HEK293 (cell line): ENCODE data around the gene SELENOS.

Experiments
- CTCF ChIA-PET: fragments of 350-600 bp; formaldehyde crosslinking; extraction: SDS; loops from one replicate; lab custom pipeline; 2021; ENCODE audit warnings: antibody characterized with exemption; lab: Yijun Ruan, JAX
- POLR2A ChIA-PET: fragments of 300-600 bp; formaldehyde crosslinking; extraction: SDS; loops from one replicate; lab custom pipeline; 2020; ENCODE audit warnings: antibody characterized with exemption, inconsistent platforms; lab: Yijun Ruan, JAX
- H3K27ac ChIP-seq: fragments of 200-500 bp; sonication (Bioruptor generic); 2 replicates; pipeline ENCODE4 v1.5.1; 2014; ENCODE audit warnings: low read depth, low read length, control low read depth, inconsistent platforms; ENCODE audit errors: extremely low read depth
- H3K36me3 ChIP-seq, 2 experiments: fragments of 200-500 bp in 1 of 2; sonication (Bioruptor generic) in 1 of 2; 1 replicate in 1 of 2; 2 replicates in 1 of 2; pipeline ENCODE4 v1.5.1; 2014 to 2017; ENCODE audit warnings: inconsistent platforms in 2 of 2, low read length in 2 of 2; ENCODE audit not compliant: control insufficient read depth in 2 of 2, insufficient read depth in 1 of 2
- H3K4me1 ChIP-seq: fragments of 200-500 bp; sonication (Bioruptor generic); 2 replicates; pipeline ENCODE4 v1.5.1; 2014; ENCODE audit warnings: mild to moderate bottlenecking, low read length, inconsistent platforms; ENCODE audit not compliant: control insufficient read depth, insufficient read depth
- H3K4me3 ChIP-seq: 2 replicates; pipeline ENCODE4 v1.5.1; 2011; ENCODE audit warnings: low read depth, mild to moderate bottlenecking, control low read depth, low read length, moderate library complexity
- H3K9me3 ChIP-seq: fragments of 200-500 bp; sonication (Bioruptor generic); 2 replicates; pipeline ENCODE4 v1.5.1; 2014; ENCODE audit warnings: low read depth, low read length, inconsistent platforms; ENCODE audit not compliant: control insufficient read depth, insufficient read depth
- GLIS1 ChIP-seq: fragments of 450-650 bp; formaldehyde crosslinking; IDR thresholded peaks from 2 replicates; pipeline ENCODE4 v1.5.1; 2016; ENCODE audit warnings: missing biosample characterization, missing genetic modification characterization
- GLIS2 ChIP-seq: fragments of 450-650 bp; formaldehyde crosslinking; IDR thresholded peaks from 2 replicates; pipeline ENCODE4 v1.5.1; 2016; ENCODE audit warnings: missing biosample characterization, missing genetic modification characterization
- HOXA7 ChIP-seq: sonication (generic); formaldehyde crosslinking; IDR thresholded peaks from 2 replicates; pipeline ENCODE4 v1.8.1; 2022; ENCODE audit warnings: missing genetic modification reagents, borderline replicate concordance
- MEIS1 ChIP-seq: sonication (generic); formaldehyde crosslinking; IDR thresholded peaks from 2 replicates; pipeline ENCODE4 v1.8.1; 2022; ENCODE audit warnings: missing genetic modification reagents, mild to moderate bottlenecking, borderline replicate concordance
- MYNN ChIP-seq: fragments of 450-650 bp; formaldehyde crosslinking; IDR thresholded peaks from 2 replicates; pipeline ENCODE4 v1.5.1; 2016; ENCODE audit warnings: missing biosample characterization, missing genetic modification characterization, borderline replicate concordance
- SP2 ChIP-seq: fragments of 450-650 bp; formaldehyde crosslinking; IDR thresholded peaks from 2 replicates; pipeline ENCODE4 v1.5.1; 2016; ENCODE audit warnings: missing biosample characterization, missing genetic modification characterization
- ZFHX2 ChIP-seq: fragments of 450-650 bp; formaldehyde crosslinking; conservative IDR thresholded peaks from 2 replicates; pipeline ENCODE4 v1.5.1; 2016; ENCODE audit warnings: missing biosample characterization, missing genetic modification characterization
- ZNF112 ChIP-seq: fragments of 450-650 bp; formaldehyde crosslinking; IDR thresholded peaks from 2 replicates; pipeline ENCODE4 v1.5.0; 2017; ENCODE audit warnings: missing biosample characterization, missing genetic modification characterization
- ZNF138 ChIP-seq: fragments of 450-650 bp; formaldehyde crosslinking; IDR thresholded peaks from 2 replicates; pipeline ENCODE4 v1.5.1; 2016; ENCODE audit warnings: missing biosample characterization, missing genetic modification characterization, borderline replicate concordance
- ZNF19 ChIP-seq: fragments of 450-650 bp; formaldehyde crosslinking; IDR thresholded peaks from 2 replicates; pipeline ENCODE4; 2016; ENCODE audit warnings: missing biosample characterization, missing genetic modification characterization, low read depth
- ZNF341 ChIP-seq: fragments of 450-650 bp; formaldehyde crosslinking; IDR thresholded peaks from 2 replicates; pipeline ENCODE4; 2016; ENCODE audit warnings: low read depth, missing biosample characterization, missing genetic modification characterization
- ZNF354C ChIP-seq: fragments of 450-650 bp; formaldehyde crosslinking; IDR thresholded peaks from 2 replicates; pipeline ENCODE4 v1.5.1; 2016; ENCODE audit warnings: missing biosample characterization, missing genetic modification characterization, low read depth, borderline replicate concordance
- ZNF473 ChIP-seq: fragments of 450-650 bp; formaldehyde crosslinking; IDR thresholded peaks from 2 replicates; pipeline ENCODE4 v1.5.1; 2017; ENCODE audit warnings: missing biosample characterization, missing genetic modification characterization
- ZNF549 ChIP-seq: fragments of 450-650 bp; IDR thresholded peaks from 2 replicates; pipeline ENCODE4 v1.5.1; 2018; ENCODE audit warnings: missing biosample characterization, missing genetic modification characterization, mild to moderate bottlenecking, inconsistent platforms, moderate library complexity
- ZNF571 ChIP-seq: fragments of 450-650 bp; formaldehyde crosslinking; IDR thresholded peaks from 2 replicates; pipeline ENCODE4 v1.5.0; 2017; ENCODE audit warnings: missing biosample characterization, missing genetic modification characterization
- ZNF670 ChIP-seq: fragments of 450-650 bp; formaldehyde crosslinking; IDR thresholded peaks from 2 replicates; pipeline ENCODE4 v1.5.1; 2016; ENCODE audit warnings: missing biosample characterization, missing genetic modification characterization, low read depth
- ZNF747 ChIP-seq: fragments of 450-650 bp; formaldehyde crosslinking; IDR thresholded peaks from 2 replicates; pipeline ENCODE4 v1.5.1; 2016; ENCODE audit warnings: missing biosample characterization, missing genetic modification characterization
- ZNF785 ChIP-seq: fragments of 450-650 bp; formaldehyde crosslinking; IDR thresholded peaks from 2 replicates; pipeline ENCODE4 v1.5.1; 2016; ENCODE audit warnings: missing biosample characterization, missing genetic modification characterization
- TF ChIP-seq, protein P1 (sequence below): fragments of 450-650 bp; formaldehyde crosslinking; IDR thresholded peaks from 2 replicates; pipeline ENCODE4 v1.5.1; 2016; ENCODE audit warnings: missing biosample characterization, missing genetic modification characterization
- TF ChIP-seq, protein P2 (sequence below): fragments of 450-650 bp; formaldehyde crosslinking; IDR thresholded peaks from 2 replicates; pipeline ENCODE4 v1.5.1; 2016; ENCODE audit warnings: missing biosample characterization, missing genetic modification characterization
- TF ChIP-seq, protein P3 (sequence below): fragments of 450-650 bp; formaldehyde crosslinking; IDR thresholded peaks from 2 replicates; pipeline ENCODE4 v1.5.1; 2017; ENCODE audit warnings: missing biosample characterization, missing genetic modification characterization
- TF ChIP-seq, protein P4 (sequence below): fragments of 450-650 bp; formaldehyde crosslinking; IDR thresholded peaks from 2 replicates; pipeline ENCODE4 v1.5.1; 2016; ENCODE audit warnings: missing biosample characterization, missing genetic modification characterization

The SELENOS gene

DNA sequence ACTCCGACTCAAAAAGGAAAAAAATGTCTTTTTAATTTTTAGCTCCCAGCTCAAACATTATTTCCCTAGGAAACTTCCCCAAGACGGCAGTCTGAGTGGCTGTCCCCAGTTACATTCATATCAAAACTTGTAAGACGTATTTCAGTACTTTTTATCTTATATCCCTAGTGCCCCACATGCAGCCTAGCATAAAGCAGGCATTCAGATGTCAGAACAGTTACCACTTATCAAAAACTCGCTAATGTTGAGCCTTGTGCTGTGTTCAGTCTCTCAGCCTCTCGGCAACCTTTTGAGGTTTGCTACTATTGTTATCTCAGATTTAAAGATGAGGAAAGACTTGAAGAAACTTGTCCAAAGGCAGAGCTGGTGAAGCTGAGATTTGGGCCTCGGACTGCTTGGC lies 6.6 kb upstream of the SELENOS start:
- ChIA-PET POLR2A (interaction anchor here (1.8 kb wide), 1 partner anchor 10 kb away, joined by 10 read pairs; the partner anchor contains the start of gene SNRPA1), CTCF (interaction anchor here (0.6 to 1.8 kb wide), 4 partner anchors 9 to 356 kb away, joined by 3 to 5 read pairs (median 4); no protein-coding TSS in a partner anchor)
- Histone ChIP-seq H3K9me3 (no peaks in the 10 kb centered on the region), H3K36me3 (peaks cover 69 to 89% of the 10 kb centered on the region in 2 experiments), H3K27ac (no peak overlapping the region), H3K4me1 (no peaks in the 10 kb centered on the region), H3K4me3 (no peak overlapping the region)
- TF ChIP-seq ZNF341 (no peak), ZNF138 (tag by site-specific recombination) (no peak), GLIS2 (tag by site-specific recombination) (no peak), MEIS1 (no peak), MYNN (no peak), GLIS1 (tag by site-specific recombination) (no peak), ZNF785 (tag by site-specific recombination) (no peak), ZNF112 (no peak), ZNF549 (no peak)

DNA sequence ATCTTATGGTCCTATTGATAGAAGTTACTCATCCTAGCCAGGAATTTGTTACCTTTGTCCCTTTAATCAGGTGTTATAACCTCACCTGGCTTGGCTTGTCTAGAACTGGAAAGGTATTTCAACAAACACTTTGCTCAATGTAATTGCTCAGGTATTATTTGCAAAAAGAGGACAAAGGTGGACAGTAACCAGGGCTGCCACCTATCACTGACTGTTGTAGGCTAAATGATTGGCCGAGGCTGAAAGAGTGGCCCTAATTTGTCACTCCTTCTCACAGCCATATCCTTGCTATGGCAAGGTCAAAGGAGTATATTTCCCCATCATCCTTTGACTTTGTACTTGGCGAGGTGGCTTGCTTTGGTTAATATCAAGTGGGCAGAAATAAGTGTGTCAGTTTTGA lies 2.7 kb upstream of the SELENOS start:
- POLR2A ChIA-PET: interaction anchor here (0.7 kb wide), 1 partner anchor 69 kb away, joined by 3 read pairs; no protein-coding TSS in a partner anchor
- H3K27ac ChIP-seq: no peak overlapping the region
- CTCF ChIA-PET: interaction anchor here (0.7 to 3.0 kb wide), 2 partner anchors 9 to 13 kb away, joined by 3 to 28 read pairs; no protein-coding TSS in a partner anchor
- no peaks in the 10 kb centered on the region for H3K4me1 ChIP-seq
- H3K36me3 ChIP-seq: peaks cover 57 to 59% of the 10 kb centered on the region in 2 experiments
- no peak overlapping the region for H3K4me3 ChIP-seq
- no peak for TF ChIP-seq SP2 (tag by site-specific recombination)
- no peak for TF ChIP-seq ZNF473 (tag by site-specific recombination)
- TF ChIP-seq, protein P1, sequence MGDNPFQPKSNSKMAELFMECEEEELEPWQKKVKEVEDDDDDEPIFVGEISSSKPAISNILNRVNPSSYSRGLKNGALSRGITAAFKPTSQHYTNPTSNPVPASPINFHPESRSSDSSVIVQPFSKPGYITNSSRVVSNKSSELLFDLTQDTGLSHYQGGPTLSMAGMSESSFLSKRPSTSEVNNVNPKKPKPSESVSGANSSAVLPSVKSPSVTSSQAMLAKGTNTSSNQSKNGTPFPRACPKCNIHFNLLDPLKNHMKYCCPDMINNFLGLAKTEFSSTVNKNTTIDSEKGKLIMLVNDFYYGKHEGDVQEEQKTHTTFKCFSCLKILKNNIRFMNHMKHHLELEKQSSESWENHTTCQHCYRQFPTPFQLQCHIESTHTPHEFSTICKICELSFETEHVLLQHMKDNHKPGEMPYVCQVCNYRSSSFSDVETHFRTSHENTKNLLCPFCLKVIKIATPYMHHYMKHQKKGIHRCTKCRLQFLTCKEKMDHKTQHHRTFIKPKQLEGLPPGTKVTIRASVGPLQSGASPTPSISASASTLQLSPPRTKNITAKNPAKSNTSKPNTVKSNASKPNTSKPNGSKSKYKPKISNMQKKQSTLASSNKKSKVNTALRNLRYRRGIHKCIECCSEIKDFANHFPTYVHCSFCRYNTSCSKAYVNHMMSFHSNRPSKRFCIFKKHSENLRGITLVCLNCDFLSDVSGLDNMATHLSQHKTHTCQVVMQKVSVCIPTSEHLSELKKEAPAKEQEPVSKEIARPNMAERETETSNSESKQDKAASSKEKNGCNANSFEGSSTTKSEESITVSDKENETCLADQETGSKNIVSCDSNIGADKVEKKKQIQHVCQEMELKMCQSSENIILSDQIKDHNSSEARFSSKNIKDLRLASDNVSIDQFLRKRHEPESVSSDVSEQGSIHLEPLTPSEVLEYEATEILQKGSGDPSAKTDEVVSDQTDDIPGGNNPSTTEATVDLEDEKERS (tag by site-specific recombination): no peak
- TF ChIP-seq ZNF571 (tag by site-specific recombination): no peak
- no peak for TF ChIP-seq ZNF747
- TF ChIP-seq ZNF354C (tag by site-specific recombination): no peak
- TF ChIP-seq, protein P2, sequence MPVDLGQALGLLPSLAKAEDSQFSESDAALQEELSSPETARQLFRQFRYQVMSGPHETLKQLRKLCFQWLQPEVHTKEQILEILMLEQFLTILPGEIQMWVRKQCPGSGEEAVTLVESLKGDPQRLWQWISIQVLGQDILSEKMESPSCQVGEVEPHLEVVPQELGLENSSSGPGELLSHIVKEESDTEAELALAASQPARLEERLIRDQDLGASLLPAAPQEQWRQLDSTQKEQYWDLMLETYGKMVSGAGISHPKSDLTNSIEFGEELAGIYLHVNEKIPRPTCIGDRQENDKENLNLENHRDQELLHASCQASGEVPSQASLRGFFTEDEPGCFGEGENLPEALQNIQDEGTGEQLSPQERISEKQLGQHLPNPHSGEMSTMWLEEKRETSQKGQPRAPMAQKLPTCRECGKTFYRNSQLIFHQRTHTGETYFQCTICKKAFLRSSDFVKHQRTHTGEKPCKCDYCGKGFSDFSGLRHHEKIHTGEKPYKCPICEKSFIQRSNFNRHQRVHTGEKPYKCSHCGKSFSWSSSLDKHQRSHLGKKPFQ (tag by site-specific recombination): no peak
- TF ChIP-seq, protein P3, sequence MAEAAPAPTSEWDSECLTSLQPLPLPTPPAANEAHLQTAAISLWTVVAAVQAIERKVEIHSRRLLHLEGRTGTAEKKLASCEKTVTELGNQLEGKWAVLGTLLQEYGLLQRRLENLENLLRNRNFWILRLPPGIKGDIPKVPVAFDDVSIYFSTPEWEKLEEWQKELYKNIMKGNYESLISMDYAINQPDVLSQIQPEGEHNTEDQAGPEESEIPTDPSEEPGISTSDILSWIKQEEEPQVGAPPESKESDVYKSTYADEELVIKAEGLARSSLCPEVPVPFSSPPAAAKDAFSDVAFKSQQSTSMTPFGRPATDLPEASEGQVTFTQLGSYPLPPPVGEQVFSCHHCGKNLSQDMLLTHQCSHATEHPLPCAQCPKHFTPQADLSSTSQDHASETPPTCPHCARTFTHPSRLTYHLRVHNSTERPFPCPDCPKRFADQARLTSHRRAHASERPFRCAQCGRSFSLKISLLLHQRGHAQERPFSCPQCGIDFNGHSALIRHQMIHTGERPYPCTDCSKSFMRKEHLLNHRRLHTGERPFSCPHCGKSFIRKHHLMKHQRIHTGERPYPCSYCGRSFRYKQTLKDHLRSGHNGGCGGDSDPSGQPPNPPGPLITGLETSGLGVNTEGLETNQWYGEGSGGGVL (tag by site-specific recombination): no peak
- TF ChIP-seq ZNF19 (tag by site-specific recombination): no peak
- TF ChIP-seq ZNF138 (tag by site-specific recombination): no peak
- TF ChIP-seq ZNF670 (tag by site-specific recombination): no peak
- TF ChIP-seq ZFHX2 (tag by site-specific recombination): no peak
- no peak for TF ChIP-seq HOXA7 (CRISPR knock-in tag)
- TF ChIP-seq, protein P4, sequence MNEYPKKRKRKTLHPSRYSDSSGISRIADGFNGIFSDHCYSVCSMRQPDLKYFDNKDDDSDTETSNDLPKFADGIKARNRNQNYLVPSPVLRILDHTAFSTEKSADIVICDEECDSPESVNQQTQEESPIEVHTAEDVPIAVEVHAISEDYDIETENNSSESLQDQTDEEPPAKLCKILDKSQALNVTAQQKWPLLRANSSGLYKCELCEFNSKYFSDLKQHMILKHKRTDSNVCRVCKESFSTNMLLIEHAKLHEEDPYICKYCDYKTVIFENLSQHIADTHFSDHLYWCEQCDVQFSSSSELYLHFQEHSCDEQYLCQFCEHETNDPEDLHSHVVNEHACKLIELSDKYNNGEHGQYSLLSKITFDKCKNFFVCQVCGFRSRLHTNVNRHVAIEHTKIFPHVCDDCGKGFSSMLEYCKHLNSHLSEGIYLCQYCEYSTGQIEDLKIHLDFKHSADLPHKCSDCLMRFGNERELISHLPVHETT (tag by site-specific recombination): no peak
- TF ChIP-seq, all 188 proteins: peak for 0
- H3K9me3 ChIP-seq: no peaks in the 10 kb centered on the region
